H4 (cell line): ENCODE results near the gene IFIT1. TPM values are rescaled to one million over a fixed set of nuclear protein-coding genes. Genes with fewer than 3 reads are reported as not detected.
"Not testable (repeated sequence)": the region's sequence is repeated elsewhere in the genome, so short reads cannot be mapped to it uniquely, and the experiment has no call there.

Source experiments
- DNase-seq: peaks from one replicate; pipeline ENCODE4 v3.0.0-alpha.2; 2015; ENCODE audit warnings: low spot score
- total RNA-seq: library from RNA; depleted of rRNA; stranded (reverse); fragments of >200 nt; shearing (Covaris generic); gene quantifications from 2 replicates; pipeline ENCODE4 v1.2.3, GENCODE V29; 2014

IFIT1 gene
- total RNA-seq, 1 experiment from 2014 or later: 123 TPM

GRCh38 chr10:89399956-89400355, 7.5 kb downstream of the IFIT1 start:
- DNase-seq: no peak

DNA sequence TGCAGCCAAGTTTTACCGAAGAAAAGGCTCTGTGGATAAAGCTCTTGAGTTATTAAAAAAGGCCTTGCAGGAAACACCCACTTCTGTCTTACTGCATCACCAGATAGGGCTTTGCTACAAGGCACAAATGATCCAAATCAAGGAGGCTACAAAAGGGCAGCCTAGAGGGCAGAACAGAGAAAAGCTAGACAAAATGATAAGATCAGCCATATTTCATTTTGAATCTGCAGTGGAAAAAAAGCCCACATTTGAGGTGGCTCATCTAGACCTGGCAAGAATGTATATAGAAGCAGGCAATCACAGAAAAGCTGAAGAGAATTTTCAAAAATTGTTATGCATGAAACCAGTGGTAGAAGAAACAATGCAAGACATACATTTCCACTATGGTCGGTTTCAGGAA, 10.6 kb downstream of the IFIT1 start:
- no peak for DNase-seq

DNA sequence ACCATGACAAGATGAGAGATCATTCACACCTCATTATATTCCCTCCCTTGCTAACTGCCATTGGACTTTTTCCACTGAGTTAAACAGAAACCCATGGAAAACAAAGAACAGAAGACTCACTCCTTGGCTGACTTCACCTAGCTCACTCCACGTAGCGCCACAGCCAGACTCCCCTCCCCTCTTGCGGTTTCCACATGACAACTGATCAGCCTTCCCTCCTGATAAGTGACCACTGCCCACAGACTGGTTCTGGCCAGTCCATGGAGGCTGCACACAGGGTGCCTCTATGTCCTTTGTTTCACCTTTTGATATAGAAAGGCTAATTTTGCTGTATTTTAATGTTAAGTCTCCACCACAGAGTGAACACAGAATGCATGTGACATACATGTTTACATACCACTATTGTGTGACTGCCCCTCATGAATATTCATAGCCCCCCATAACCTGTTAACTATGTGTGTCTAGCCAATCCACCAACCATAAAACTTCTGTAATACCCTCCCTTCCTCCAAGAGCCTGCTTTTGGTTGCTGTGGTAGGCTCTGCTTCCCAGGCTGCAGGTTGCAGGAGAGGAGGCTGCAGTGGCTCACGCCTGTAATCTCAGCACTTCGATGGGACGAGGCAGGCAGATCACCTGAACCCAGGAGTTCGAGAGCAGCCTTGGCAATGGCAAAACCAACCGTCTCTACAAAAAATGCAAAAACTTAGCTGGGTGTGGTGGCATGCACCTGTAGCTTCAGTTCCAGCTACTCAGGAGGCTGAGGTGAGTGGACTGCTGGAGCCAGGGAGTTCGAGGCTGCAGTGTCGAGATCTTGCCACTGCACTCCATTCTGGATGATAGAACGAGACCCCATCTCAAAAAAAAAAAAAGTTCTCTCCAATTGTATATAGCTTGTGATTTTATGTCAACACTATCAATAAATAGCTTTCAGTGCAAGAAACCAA, 12.0 kb downstream of the IFIT1 start:
- no peak for DNase-seq

DNA sequence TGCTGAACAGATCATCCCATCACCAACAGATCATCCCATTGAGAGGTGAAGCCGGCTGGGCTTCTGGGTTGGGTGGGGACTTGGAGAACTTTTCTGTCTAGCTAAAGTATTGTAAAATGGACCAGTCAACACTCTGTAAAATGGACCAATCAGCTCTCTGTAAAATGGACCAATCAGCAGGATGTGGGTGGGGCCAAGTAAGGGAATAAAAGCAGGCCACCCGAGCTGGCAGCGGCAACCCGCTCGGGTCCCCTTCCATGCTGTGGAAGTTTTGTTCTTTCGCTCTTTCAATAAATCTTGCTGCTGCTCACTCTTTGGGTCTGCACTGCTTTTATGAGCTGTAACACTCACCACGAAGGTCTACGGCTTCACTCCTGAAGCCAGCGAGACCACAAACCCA, 13.8 kb downstream of the IFIT1 start:
- DNase-seq: not testable (repeated sequence)

GRCh38 chr10:89407792-89408191, 15.4 kb downstream of the IFIT1 start:
- not testable (repeated sequence) for DNase-seq

DNA sequence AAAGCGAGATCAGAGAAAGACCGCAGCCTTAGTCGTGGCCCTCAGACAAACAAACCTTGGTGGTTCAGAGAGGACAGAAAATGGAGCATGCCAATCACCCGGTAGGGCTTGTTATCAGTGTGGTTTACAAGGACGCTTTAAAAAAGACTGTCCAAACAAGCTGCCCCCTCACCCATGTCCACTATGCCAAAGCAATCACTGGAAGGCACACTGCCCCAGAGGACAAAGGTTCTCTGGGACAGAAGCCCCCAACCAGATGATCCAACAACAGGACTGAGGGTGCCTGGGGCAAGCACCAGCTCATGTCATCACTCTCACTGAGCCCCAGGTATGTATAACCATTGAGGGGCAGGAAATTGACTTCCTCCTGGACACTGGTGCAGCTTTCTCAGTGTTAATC, 16.9 kb downstream of the IFIT1 start:
- not testable (repeated sequence) for DNase-seq

DNA sequence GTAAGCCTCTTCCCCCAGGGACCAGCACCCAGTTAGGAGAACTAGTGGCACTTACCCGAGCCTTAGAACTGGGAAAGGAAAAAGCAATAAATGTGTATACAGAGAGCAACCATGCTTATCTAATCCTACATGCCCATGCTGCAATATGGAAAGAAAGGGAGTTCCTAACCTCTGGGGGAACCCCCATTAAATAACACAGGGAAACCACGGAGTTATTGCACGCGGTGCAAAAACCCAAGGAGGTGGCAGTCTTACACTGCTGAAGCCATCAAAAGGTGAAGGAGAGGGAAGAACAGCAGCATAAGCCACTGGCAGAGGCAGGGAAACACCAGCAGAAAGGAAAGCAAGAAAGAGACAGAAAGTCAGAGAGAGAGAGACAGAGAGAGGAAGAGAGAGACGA, 18.1 kb downstream of the IFIT1 start:
- not testable (repeated sequence) for DNase-seq

GRCh38 chr10:89411135-89411534, 18.7 kb downstream of the IFIT1 start:
- DNase-seq: not testable (repeated sequence)

- not testable (repeated sequence) for DNase-seq
Observed at GRCh38 chr10:89412276-89412675, 19.9 kb downstream of the IFIT1 start.

GRCh38 chr10:89413398-89413912, 21.0 kb downstream of the IFIT1 start:
- DNase-seq: no peak

DNA sequence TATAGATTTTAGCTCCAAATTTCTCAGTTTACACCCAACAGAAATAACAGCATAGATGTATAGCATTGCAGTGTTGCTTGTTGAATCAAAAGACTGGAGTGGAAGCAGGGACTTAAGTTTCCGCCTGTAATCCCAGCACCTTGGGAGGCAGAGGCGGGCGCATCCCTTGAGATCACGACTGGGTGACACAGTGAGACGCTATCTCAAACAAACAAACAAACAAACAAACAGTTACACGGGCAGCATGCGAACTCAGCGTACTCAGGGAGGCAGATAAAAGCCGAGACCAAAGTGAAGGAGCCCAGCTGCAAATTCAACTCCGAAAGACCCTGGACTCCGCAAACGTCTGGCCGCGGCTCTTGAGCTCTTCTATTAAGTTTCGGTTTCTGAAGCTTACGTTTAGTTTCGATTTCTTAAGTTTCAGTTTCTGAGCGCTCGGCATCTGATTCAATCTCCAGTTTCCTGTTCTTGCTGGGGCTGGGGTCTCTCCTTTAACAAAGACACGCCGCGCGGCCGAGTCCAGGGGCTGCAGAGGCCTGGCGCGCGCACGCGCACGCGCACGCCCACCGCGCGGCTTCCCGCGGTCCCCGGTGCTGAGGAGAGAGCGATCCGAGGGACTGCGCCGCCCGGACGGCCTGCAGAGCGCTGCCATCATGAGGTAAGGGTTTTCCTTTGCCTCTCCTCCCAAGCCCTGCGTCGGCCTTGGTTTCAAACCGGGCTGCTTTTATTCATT, 21.9 kb downstream of the IFIT1 start, which contains the start of gene IFIT5:
Gene IFIT5, plus strand, starts transcription at position 423 of the 733 bp plus-strand sequence. Its CDS starts 231 bp downstream, at position 654.
- peak; percentile 73 for DNase-seq

GRCh38 chr10:89414879-89415821, 22.7 kb downstream of the IFIT1 start:
- DNase-seq: peak; percentile 31

DNA sequence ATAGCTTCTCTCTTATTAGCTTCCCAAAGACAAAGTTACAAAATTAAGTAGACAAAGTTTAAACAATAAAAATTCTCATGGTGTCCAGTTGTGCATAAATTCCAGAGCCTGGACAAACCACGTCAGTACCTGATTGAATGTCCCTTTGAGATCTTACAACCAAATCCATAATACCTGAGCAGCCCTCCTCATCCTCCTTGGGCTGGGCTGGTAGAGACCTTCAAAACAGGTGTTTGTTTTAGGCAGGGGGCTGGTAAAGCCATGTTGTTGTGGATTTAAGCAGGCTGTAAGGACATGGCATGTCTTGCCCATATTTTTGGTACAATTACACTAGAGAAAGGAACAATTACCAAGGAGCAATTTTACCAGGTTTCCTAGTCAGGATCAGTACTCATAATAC, 24.0 kb downstream of the IFIT1 start:
- DNase-seq: no peak

DNA sequence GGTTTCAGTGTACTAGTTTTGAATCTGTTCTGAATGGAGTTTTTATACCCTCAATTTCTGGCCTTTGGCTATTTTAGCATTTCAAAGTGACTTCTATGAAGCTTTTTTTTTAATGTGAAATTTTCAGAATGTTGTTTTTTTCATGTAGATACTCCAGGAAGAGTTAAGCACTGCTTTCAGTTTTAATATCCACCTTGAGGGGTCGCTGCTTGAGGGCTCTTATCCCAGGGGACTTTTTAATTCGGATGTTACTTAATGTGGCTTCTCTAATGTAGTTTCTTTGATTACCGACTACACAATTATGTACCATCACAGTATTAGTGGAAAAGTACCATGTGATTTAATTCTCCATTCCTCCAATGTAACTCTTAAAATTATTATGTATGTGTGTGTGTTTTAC, 27.1 kb downstream of the IFIT1 start:
- DNase-seq: no peak

DNA sequence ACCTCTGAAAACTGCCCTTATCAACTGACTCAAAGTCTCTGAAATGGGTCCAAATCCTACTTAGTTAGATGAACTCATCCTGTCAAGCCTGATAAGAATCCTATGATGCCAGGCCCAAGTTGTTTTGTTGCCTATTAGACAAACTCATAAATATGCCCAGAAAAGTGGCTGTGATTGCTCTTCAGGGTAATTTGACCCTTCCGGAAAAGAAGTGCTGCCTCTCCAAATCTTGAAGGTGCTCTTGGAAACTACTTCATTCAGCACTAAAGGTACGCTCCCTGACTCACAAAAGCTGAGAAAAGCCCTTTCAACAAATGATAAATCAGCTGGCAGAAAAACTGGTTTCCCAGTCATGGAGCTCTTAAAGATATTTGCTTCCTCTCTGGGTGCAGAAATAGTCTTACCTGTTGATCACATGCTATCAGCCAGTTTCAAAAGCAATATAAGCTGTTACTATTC, 28.6 kb downstream of the IFIT1 start:
- DNase-seq: no peak

DNA sequence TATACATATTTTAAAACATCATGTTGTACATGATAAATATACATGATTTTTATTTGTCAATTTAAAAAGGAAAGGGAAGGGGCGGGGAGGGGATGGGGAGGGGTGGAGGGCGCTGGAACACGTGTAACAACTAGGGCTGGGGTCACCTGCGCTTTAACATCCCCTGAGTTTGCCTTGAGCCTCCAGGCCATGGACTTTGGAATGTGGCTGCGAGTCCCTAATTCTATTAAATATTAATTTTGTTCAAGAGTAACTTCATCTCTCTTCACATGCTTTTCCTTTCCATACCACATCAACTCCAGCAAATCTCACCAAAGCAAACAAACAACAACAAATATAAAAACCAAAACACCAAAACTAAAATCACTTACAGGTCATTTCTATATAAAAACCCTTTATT, 32.6 kb downstream of the IFIT1 start:
- DNase-seq: no peak

- DNase-seq: peak; percentile 45
Observed at GRCh38 chr10:89426230-89426868, 33.9 kb downstream of the IFIT1 start.

GRCh38 chr10:89427629-89428028, 35.2 kb downstream of the IFIT1 start:
- DNase-seq: no peak

GRCh38 chr10:89428877-89429276, 36.5 kb downstream of the IFIT1 start:
- no peak for DNase-seq

DNA sequence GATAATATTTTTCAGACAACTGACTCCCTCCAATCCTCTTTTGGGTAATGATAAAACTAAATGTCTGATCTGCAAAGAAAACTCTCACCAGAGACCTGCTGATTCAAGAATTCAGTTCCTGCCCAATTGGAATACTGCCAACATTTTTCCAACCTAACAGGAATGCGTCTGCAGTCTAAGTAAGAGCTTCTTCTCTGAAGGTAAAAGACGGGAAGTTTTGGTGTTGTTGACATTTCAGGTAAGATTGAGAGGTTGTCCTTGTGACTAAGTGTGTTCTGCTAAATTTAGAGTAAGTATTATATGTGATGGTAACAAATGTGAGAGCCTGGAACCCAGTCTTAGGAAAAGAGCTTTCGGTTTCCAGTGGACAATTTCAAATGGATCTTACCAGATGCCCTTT, 39.6 kb downstream of the IFIT1 start:
- DNase-seq: no peak

- no peak for DNase-seq
Observed at GRCh38 chr10:89438525-89438924, 46.1 kb downstream of the IFIT1 start.
